ENCODE results near the gene TTC19.
A peak's percentile ranks its signal among the peaks of the same experiment; 100 is the strongest.

TTC19 gene

GRCh38 chr17:16003841-16004240 lies 4.2 kb downstream of the TTC19 start:
- Histone ChIP-seq H3K36me3 (ENCODE audit: control insufficient read depth, insufficient read depth, low read length) (no peaks in the 10 kb centered on the region), H2AFZ (no peak overlapping the region), H3K27ac (peak overlapping the region; percentile 5)

GRCh38 chr17:16005636-16006035 lies 6.0 kb downstream of the TTC19 start:
- H3K9ac ChIP-seq, result no peak overlapping the region
- peaks cover 20% of the 10 kb centered on the region for H3K79me2 ChIP-seq
- H3K4me1 ChIP-seq, result no peaks in the 10 kb centered on the region
- H3K27me3 ChIP-seq (ENCODE audit: control insufficient read depth, insufficient read depth, low read length), result no peaks in the 10 kb centered on the region
- H3K9me3 ChIP-seq (ENCODE audit: control insufficient read depth, low read length), result no peaks in the 10 kb centered on the region
- no peaks in the 10 kb centered on the region for H3K36me3 ChIP-seq (ENCODE audit: control insufficient read depth, insufficient read depth, low read length)
- H3K27ac ChIP-seq, result no peak overlapping the region
- no peak overlapping the region for H2AFZ ChIP-seq
- no peak overlapping the region for H3K4me3 ChIP-seq (ENCODE audit: low read depth, low read length)
- TF ChIP-seq CTCF (IDR thresholded peaks at IDR 0.05), result no peak
- H3K4me2 ChIP-seq (ENCODE audit: low read length), result no peak overlapping the region

More at GRCh38 chr17:16003841-16004240, 4.2 kb downstream of the TTC19 start:
- Histone ChIP-seq H3K4me2 (ENCODE audit: low read length) (no peak overlapping the region), H3K79me2 (peaks cover 20% of the 10 kb centered on the region), H3K9me3 (ENCODE audit: control insufficient read depth, low read length) (no peaks in the 10 kb centered on the region), H3K9ac (no peak overlapping the region), H3K27me3 (ENCODE audit: control insufficient read depth, insufficient read depth, low read length) (no peaks in the 10 kb centered on the region), H3K4me3 (ENCODE audit: low read depth, low read length) (no peak overlapping the region), H3K4me1 (no peaks in the 10 kb centered on the region)
- TF ChIP-seq CTCF (IDR thresholded peaks at IDR 0.05), result no peak

DNA sequence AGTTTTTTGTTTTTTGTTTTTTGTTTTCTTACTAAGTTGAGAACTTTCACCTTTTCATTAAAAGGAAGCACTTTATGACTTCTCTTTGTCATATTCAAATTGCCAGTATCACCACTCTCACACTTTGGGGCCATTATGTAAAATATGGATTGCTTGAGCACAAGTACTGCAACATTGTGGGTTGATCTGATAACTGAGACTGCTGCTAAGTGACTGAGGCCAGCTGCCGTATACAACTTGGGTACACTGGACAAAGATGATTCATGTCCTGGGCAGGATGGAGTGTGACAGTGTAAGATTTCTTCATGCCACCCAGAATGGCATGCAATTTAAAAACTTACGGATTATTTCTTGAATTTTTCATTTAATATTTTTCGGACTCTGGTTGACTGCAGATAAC lies 7.8 kb downstream of the TTC19 start:
- Histone ChIP-seq H3K4me2 (ENCODE audit: low read length) (no peak overlapping the region), H3K4me1 (no peaks in the 10 kb centered on the region), H3K9me3 (ENCODE audit: control insufficient read depth, low read length) (no peaks in the 10 kb centered on the region), H3K9ac (no peak overlapping the region), H3K79me2 (peaks cover 10% of the 10 kb centered on the region), H3K36me3 (ENCODE audit: control insufficient read depth, insufficient read depth, low read length) (no peaks in the 10 kb centered on the region), H2AFZ (no peak overlapping the region), H3K4me3 (ENCODE audit: low read depth, low read length) (no peak overlapping the region), H3K27me3 (ENCODE audit: control insufficient read depth, insufficient read depth, low read length) (no peaks in the 10 kb centered on the region), H3K27ac (no peak overlapping the region)
- no peak for TF ChIP-seq CTCF (IDR thresholded peaks at IDR 0.05)

- Histone ChIP-seq H3K4me1 (no peaks in the 10 kb centered on the region), H3K4me3 (ENCODE audit: low read depth, low read length) (no peak overlapping the region), H3K9ac (no peak overlapping the region), H3K36me3 (ENCODE audit: control insufficient read depth, insufficient read depth, low read length) (no peaks in the 10 kb centered on the region), H2AFZ (no peak overlapping the region), H3K79me2 (peaks cover 9% of the 10 kb centered on the region), H3K4me2 (ENCODE audit: low read length) (no peak overlapping the region), H3K9me3 (ENCODE audit: control insufficient read depth, low read length) (no peaks in the 10 kb centered on the region), H3K27me3 (ENCODE audit: control insufficient read depth, insufficient read depth, low read length) (no peaks in the 10 kb centered on the region), H3K27ac (no peak overlapping the region)
- peak; percentile 46 for TF ChIP-seq CTCF (IDR thresholded peaks at IDR 0.05)
Observed at GRCh38 chr17:16013943-16014407, 14.4 kb downstream of the TTC19 start.

DNA sequence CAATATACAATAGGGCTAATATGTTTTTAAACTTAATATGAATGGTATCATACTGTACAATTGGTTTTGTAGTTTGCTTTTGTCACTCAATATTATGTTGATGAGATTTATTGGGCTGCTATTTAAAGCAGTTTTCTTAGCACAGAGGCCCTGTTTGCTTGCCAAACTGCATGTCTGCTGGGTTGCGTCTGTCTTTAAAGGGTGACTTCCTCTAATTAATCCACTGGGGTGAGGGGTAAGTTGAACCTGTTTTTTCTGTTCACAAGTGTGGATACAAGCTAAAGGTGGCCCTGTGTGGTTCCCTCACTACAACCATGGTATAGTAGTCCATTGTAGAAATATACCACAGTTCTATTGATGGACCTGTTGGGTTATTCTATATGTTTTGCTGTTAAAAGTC lies 19.7 kb downstream of the TTC19 start:
- Histone ChIP-seq H3K36me3 (ENCODE audit: control insufficient read depth, insufficient read depth, low read length) (no peaks in the 10 kb centered on the region), H3K4me3 (ENCODE audit: low read depth, low read length) (no peak overlapping the region), H3K79me2 (peaks cover 11% of the 10 kb centered on the region), H3K9me3 (ENCODE audit: control insufficient read depth, low read length) (no peaks in the 10 kb centered on the region), H3K4me1 (no peaks in the 10 kb centered on the region), H3K27ac (no peak overlapping the region), H2AFZ (no peak overlapping the region), H3K27me3 (ENCODE audit: control insufficient read depth, insufficient read depth, low read length) (no peaks in the 10 kb centered on the region), H3K9ac (no peak overlapping the region), H3K4me2 (ENCODE audit: low read length) (no peak overlapping the region)
- no peak for TF ChIP-seq CTCF (IDR thresholded peaks at IDR 0.05)

Measured in parathyroid adenoma (tissue), 2 donors.